ENCODE data around the gene GJA9.
A peak's percentile ranks its signal among the peaks of the same experiment; 100 is the strongest.
"Not testable (repeated sequence)": the region's sequence is repeated elsewhere in the genome, so short reads cannot be mapped to it uniquely, and the experiment has no call there.

Gene GJA9

DNA sequence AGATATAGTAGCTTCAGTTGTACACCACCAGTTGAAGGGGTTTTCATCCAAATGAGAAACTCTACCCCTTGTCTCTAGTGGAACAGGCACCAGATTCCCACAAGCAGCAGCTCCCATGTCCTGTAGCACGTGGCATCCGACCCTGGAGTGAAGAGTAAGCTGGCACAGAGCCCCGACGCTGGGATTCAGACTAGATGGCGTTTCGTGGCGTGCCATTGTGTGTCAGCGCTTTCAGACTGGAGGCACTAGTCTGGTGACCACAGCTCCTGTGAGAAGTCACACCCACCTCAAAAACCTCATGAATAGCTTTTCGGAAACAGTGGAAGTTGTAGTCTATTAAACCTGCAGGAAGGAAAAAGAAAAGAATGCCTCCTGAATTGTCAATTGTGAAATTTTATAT, 42.0 kb downstream of the GJA9 start:
- TF ChIP-seq, protein P1, sequence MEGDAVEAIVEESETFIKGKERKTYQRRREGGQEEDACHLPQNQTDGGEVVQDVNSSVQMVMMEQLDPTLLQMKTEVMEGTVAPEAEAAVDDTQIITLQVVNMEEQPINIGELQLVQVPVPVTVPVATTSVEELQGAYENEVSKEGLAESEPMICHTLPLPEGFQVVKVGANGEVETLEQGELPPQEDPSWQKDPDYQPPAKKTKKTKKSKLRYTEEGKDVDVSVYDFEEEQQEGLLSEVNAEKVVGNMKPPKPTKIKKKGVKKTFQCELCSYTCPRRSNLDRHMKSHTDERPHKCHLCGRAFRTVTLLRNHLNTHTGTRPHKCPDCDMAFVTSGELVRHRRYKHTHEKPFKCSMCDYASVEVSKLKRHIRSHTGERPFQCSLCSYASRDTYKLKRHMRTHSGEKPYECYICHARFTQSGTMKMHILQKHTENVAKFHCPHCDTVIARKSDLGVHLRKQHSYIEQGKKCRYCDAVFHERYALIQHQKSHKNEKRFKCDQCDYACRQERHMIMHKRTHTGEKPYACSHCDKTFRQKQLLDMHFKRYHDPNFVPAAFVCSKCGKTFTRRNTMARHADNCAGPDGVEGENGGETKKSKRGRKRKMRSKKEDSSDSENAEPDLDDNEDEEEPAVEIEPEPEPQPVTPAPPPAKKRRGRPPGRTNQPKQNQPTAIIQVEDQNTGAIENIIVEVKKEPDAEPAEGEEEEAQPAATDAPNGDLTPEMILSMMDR (conservative IDR thresholded peaks at IDR 0.05): no peak
- H3K27ac ChIP-seq: no peak overlapping the region

DNA sequence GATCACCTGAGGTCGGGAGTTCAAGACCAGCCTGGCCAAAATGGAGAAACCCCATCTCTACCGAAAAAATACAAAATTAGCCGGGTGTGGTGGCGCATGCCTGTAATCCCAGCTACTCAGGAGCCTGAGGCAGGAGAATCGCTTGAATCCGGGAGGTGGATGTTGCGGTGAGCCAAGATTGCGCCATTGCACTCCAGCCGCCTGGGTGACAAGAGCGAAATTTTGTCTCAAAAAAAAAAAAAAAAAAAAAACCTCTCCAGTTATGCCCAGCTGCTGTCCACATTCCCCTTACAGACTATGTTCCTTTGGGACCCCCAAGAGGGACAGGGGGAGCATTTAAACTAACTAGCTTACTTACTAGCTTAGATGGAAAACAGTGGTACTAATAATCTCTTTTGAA, 45.1 kb downstream of the GJA9 start:
- H3K27ac ChIP-seq: not testable (repeated sequence)

DNA sequence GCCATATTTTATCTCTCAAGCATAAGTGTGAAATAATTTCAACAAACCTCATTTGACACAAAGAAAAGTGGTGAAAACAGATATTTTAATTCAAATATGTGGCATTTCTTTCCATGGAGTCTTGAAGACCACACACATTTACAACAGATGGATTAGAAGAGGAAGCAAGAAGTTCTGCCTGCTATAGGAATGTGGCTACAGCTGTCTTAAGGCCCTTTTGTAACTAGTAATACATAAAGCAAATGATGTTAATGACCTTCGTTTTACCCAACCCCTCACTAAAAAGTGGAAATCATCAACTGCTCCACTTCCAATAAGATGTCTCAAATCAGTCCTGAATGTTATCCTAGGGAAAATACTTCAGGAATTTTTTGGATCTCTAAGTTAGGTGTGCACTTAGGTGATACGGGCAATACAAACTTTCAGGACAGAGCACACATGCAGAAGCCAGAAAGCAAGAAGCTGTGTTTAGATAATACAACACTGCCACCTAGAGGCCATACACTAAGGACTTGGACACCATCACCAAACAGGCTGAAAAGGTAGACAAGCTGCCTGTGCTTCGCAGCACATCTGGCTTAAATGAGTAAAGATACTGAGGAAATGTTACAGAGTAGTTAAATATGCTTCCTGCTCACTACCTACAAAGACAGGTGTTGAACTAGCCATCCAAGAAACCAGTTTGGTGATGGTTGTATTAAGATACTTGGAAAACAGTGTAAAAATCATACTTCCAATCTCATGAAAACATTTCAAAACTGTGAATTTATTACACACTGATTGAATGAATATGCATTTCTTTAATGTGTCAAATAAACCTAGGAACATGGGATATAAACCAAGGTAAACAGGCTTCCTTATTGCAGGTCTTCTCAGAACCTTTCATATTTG, 46.2 kb downstream of the GJA9 start:
- TF ChIP-seq, protein P1 (conservative IDR thresholded peaks at IDR 0.05): peak; percentile 78
- no peak overlapping the region for H3K27ac ChIP-seq

DNA sequence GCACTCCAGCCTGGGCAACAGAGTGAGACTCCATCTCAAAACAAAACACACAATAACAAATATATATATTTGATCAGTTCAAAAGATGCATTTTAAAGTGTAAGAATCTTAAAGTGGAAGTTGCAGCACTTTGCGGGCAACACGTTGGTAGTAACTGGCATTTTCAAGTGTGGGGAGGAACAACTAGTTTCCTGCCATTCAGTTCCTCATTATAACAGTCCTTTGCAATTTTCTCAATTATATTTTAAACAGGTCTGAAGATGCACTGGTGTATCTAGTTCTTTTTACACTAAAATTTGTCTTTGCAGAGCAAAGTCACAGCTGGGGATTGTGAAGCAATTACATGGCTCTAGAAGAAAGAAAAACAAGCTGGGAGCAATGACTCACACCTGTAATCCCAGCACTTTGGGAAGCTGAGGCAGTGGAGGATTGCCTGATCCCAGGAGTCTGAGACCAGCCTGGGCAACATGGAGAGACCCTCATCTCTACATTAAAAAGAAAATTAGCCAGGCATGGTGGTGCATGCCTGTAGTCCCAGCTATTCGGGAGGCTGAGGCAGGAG, 47.1 kb downstream of the GJA9 start:
- TF ChIP-seq, protein P1 (conservative IDR thresholded peaks at IDR 0.05): no peak
- no peak overlapping the region for H3K27ac ChIP-seq

DNA sequence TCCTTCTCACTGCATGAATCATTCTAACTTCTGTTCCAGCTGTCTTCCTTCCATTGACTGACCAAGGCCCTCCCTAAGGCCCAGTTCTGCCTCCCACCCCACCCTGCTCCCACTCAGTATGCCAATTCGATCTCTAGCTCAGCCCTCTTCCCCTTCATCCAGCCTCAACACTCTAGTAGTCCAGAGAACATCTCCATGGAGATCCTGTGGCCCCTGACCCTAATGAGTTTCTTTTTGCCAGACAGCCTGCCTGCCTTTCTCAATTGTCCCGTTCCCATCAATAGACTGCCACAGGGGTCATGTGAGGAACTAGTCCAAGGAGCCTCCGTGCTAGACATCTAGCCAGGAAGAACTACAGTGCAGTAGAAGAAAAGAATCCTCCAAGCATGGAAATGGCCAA, 48.2 kb downstream of the GJA9 start:
- H3K27ac ChIP-seq: no peak overlapping the region
- TF ChIP-seq, protein P1 (conservative IDR thresholded peaks at IDR 0.05): no peak

DNA sequence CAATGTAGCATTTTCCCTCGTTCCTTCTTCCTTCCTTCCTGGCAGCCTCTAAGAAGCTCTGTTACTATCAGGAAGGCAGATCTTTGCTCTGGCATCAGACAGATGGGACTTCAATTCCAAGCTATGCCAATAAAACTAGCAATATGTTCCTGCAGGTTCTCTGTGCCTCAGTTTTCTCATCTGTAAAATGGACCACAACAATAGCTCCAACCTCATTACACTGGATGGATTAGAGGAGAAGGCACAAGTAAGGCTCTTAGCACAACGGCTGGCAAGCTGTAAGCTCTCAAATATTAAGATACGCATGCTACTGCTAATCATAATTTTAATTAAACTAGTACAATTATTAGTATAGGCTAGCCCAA, 49.0 kb downstream of the GJA9 start:
- H3K27ac ChIP-seq: no peak overlapping the region
- TF ChIP-seq, protein P1 (conservative IDR thresholded peaks at IDR 0.05): no peak

DNA sequence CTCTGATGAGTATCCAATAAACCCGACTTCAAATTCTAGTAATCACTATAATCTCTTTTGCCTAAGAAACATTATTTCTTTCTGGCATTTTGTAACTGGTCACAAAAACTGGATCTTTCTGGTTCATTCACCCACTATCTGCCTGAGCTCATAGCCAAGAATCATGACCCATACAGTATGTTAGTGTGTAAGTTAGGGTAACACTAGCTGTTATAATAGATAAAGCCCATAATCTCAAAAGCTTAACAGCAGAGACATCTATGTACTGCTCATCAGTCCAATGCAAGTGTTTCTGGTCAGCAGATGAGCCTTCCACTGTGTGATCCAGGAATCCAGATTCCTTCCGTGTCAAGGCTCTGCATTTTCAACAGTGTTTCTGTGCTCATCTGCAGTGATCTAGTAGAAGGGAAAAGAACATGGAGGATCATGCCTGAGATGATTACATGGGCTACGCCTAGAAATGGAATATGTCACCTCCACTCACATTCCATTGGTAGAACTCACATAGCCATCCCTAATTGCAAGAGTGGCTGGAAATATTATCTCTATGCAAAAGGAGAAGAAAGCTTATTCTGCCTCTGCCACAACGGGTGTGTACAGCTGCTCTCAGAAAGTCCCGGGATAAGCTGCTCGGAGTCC, 49.5 kb downstream of the GJA9 start:
- TF ChIP-seq, protein P1 (conservative IDR thresholded peaks at IDR 0.05): no peak
- no peak overlapping the region for H3K27ac ChIP-seq

DNA sequence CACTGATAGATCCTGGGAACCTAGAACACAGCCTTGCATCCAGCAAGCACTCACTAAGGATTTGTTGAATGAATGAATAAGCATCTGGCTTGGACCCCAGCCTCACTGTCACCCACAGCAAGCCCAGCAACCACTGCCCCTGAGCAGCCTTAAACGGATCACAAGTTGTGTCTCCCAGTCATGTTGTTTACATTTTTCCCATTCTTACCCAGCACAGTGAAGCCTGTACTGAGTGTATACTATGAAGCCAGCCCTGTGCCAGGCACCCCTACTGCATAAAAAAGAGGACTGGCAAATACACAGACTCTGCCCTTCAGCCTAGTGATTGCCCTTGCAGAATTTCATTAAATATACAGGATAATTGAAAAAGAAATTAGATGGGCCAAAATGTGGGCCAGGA, 52.0 kb downstream of the GJA9 start:
- TF ChIP-seq, protein P1 (conservative IDR thresholded peaks at IDR 0.05): no peak
- H3K27ac ChIP-seq: no peak overlapping the region
